DND-41 (cell line): Measurements from ENCODE around the gene ACADM.

Source experiments
- EZH2 ChIP-seq: IDR thresholded peaks from 3 replicates; pipeline ENCODE4 v1.6.1; 2012; ENCODE audit warnings: borderline replicate concordance, low read depth, mild to moderate bottlenecking, moderate library complexity, low read length, inconsistent platforms; ENCODE audit not compliant: severe bottlenecking
- TF ChIP-seq, protein P1 (sequence below): IDR thresholded peaks from 2 replicates; pipeline ENCODE4 v1.5.1; 2012; ENCODE audit warnings: borderline replicate concordance, low read length, moderate library complexity, mild to moderate bottlenecking; ENCODE audit not compliant: poor library complexity, severe bottlenecking; ENCODE audit errors: extremely low read depth

DNA sequence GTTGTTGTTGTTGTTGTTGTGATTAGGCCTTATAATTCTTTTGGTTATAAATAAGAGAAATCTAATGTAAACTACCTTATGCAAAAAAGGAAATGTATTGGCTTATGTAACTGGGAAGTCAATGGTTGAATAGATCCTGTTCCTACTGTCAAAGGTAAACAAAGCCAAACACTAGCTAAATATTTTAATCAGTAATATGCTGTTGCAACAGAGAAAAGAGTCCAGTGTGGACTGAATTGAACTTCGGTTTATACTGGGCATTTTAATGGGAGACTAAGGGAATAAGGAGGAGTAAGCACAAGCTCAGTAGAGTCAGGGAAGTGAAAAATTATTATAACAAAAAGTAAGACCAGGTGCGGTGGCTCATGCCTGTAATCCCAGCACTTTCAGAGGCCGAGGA is 87.6 kb downstream of the ACADM start:
- TF ChIP-seq, protein P1, sequence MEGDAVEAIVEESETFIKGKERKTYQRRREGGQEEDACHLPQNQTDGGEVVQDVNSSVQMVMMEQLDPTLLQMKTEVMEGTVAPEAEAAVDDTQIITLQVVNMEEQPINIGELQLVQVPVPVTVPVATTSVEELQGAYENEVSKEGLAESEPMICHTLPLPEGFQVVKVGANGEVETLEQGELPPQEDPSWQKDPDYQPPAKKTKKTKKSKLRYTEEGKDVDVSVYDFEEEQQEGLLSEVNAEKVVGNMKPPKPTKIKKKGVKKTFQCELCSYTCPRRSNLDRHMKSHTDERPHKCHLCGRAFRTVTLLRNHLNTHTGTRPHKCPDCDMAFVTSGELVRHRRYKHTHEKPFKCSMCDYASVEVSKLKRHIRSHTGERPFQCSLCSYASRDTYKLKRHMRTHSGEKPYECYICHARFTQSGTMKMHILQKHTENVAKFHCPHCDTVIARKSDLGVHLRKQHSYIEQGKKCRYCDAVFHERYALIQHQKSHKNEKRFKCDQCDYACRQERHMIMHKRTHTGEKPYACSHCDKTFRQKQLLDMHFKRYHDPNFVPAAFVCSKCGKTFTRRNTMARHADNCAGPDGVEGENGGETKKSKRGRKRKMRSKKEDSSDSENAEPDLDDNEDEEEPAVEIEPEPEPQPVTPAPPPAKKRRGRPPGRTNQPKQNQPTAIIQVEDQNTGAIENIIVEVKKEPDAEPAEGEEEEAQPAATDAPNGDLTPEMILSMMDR = no peak
- no peak for TF ChIP-seq EZH2
